Measurements from ENCODE around the gene MAGOH. TPM values are rescaled to one million over a fixed set of nuclear protein-coding genes. Genes with fewer than 3 reads are reported as not detected.

Gene MAGOH
- total and polyA plus RNA-seq, 9 of the 15 experiments (the other 6 are each of a cell fraction or from before 2014, with no cell fraction given), result 102 to 342 (median 135) TPM

DNA sequence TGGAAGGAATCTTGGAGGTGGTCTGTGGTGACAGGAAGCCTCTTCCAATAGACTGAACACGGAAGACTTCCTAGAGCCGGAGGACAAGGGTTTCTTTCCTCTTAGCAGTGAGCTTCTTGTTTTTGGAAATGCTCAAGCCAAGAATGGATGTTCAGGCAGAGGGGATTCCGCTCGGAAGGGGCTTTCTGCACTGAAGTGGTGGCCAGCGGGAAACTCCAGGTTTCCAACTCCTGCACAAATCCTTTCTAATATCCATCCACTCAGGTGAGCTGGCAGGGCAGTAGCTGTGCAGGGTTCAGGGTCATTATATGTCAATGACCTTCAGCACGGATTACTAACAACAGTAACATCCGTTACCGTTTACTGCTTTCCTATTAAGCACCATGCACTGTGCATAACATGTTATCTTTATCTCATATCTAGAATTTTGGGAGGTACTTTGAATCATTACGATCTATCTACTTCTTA is 42.3 kb downstream of the MAGOH start (continued):
- no peak for TF ChIP-seq C11orf30 (IDR thresholded peaks at IDR 0.05; ENCODE audit: low read depth)
- no peak for TF ChIP-seq ZNF174 (CRISPR knock-in tag; IDR thresholded peaks at IDR 0.05)
- no peak for TF ChIP-seq KDM2B (CRISPR knock-in tag; IDR thresholded peaks at IDR 0.05)
- peak; percentile 48; the same call in 1 of the 2 replicates for TF ChIP-seq GTF2E2 (tag; IDR thresholded peaks at IDR 0.05)
- TF ChIP-seq, protein P1, sequence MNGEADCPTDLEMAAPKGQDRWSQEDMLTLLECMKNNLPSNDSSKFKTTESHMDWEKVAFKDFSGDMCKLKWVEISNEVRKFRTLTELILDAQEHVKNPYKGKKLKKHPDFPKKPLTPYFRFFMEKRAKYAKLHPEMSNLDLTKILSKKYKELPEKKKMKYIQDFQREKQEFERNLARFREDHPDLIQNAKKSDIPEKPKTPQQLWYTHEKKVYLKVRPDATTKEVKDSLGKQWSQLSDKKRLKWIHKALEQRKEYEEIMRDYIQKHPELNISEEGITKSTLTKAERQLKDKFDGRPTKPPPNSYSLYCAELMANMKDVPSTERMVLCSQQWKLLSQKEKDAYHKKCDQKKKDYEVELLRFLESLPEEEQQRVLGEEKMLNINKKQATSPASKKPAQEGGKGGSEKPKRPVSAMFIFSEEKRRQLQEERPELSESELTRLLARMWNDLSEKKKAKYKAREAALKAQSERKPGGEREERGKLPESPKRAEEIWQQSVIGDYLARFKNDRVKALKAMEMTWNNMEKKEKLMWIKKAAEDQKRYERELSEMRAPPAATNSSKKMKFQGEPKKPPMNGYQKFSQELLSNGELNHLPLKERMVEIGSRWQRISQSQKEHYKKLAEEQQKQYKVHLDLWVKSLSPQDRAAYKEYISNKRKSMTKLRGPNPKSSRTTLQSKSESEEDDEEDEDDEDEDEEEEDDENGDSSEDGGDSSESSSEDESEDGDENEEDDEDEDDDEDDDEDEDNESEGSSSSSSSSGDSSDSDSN (IDR thresholded peaks at IDR 0.05; ENCODE audit: borderline replicate concordance in 1 of 2, low read depth in 2 of 2, low read length in 2 of 2), result peak in 1 of 2 experiments; percentile 7; a peak in 1 of 4 replicates
- no peak for TF ChIP-seq ZBTB7A (IDR thresholded peaks at IDR 0.05; ENCODE audit: borderline replicate concordance, control insufficient read depth, low read depth, low read length)
- no peak for TF ChIP-seq DDX20 (tag; IDR thresholded peaks at IDR 0.05; ENCODE audit: low read depth)
- TF ChIP-seq SP2 (IDR thresholded peaks at IDR 0.05; ENCODE audit: extremely low read depth, low read depth, low read length, poor library complexity, severe bottlenecking), result no peak
- TF ChIP-seq, protein P2, sequence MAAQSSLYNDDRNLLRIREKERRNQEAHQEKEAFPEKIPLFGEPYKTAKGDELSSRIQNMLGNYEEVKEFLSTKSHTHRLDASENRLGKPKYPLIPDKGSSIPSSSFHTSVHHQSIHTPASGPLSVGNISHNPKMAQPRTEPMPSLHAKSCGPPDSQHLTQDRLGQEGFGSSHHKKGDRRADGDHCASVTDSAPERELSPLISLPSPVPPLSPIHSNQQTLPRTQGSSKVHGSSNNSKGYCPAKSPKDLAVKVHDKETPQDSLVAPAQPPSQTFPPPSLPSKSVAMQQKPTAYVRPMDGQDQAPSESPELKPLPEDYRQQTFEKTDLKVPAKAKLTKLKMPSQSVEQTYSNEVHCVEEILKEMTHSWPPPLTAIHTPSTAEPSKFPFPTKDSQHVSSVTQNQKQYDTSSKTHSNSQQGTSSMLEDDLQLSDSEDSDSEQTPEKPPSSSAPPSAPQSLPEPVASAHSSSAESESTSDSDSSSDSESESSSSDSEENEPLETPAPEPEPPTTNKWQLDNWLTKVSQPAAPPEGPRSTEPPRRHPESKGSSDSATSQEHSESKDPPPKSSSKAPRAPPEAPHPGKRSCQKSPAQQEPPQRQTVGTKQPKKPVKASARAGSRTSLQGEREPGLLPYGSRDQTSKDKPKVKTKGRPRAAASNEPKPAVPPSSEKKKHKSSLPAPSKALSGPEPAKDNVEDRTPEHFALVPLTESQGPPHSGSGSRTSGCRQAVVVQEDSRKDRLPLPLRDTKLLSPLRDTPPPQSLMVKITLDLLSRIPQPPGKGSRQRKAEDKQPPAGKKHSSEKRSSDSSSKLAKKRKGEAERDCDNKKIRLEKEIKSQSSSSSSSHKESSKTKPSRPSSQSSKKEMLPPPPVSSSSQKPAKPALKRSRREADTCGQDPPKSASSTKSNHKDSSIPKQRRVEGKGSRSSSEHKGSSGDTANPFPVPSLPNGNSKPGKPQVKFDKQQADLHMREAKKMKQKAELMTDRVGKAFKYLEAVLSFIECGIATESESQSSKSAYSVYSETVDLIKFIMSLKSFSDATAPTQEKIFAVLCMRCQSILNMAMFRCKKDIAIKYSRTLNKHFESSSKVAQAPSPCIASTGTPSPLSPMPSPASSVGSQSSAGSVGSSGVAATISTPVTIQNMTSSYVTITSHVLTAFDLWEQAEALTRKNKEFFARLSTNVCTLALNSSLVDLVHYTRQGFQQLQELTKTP (IDR thresholded peaks at IDR 0.05; ENCODE audit: low read depth in 1 of 2, partially characterized antibody in 2 of 2), result peak in 1 of 2 experiments; percentile 45
- TF ChIP-seq, protein P3, sequence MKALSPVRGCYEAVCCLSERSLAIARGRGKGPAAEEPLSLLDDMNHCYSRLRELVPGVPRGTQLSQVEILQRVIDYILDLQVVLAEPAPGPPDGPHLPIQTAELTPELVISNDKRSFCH (CRISPR knock-in tag; IDR thresholded peaks at IDR 0.05), result no peak
- TF ChIP-seq, protein P3 (tag; IDR thresholded peaks at IDR 0.05), result no peak
- no peak for TF ChIP-seq E2F3 (CRISPR knock-in tag; IDR thresholded peaks at IDR 0.05)
- TF ChIP-seq SRSF1 (IDR thresholded peaks at IDR 0.05; ENCODE audit: low read depth, low read length), result no peak
- no peak for TF ChIP-seq ETV6 (IDR thresholded peaks at IDR 0.05; ENCODE audit: borderline replicate concordance in 1 of 2, low read depth in 2 of 2, low read length in 1 of 2)
- TF ChIP-seq ETV6 (CRISPR knock-in tag; IDR thresholded peaks at IDR 0.05; ENCODE audit: borderline replicate concordance), result 0 out of 2 replicates have a peak, but pooled peaks have one; percentile 5
- TF ChIP-seq EWSR1 (IDR thresholded peaks at IDR 0.05; ENCODE audit: borderline replicate concordance, low read depth, partially characterized antibody), result no peak

All from K562 (cell line).